Right lobe of liver (tissue), 6 donors: ENCODE measurements around the gene LECT2. TPM values are rescaled to one million over a fixed set of nuclear protein-coding genes. Genes with fewer than 3 reads are reported as not detected.

Source experiments
- ATAC-seq, 4 donors: fragments of 200-7000 bp; cut with Tn5 transposase; one replicate each; pipeline ENCODE4 v1.9.1; 2020; ENCODE audit warnings: mild to moderate bottlenecking in 4 of 4, moderate library complexity in 4 of 4
- DNase-seq, 3 donors: peaks; one replicate each; pipeline ENCODE4 v3.0.0-alpha.2; 2020
- H3K27ac ChIP-seq, 3 donors: fragments of 200-600 bp; one replicate each; pipeline ENCODE4 v1.8.0; 2022
- H3K27me3 ChIP-seq, 2 donors: fragments of 200-600 bp; one replicate each; pipeline ENCODE4 v1.8.0; 2022
- H3K36me3 ChIP-seq, 4 donors: fragments of 200-600 bp; sonication (generic) in 1 of 4; one replicate each; pipeline versions ENCODE4 v1.5.1 to v1.8.0; 2017 to 2022; ENCODE audit warnings: control low read depth in 1 of 4
- H3K4me1 ChIP-seq, 4 donors: fragments of 200-600 bp; sonication (generic) in 1 of 4; one replicate each; pipeline versions ENCODE4 v1.5.1 to v1.8.0; 2017 to 2022; ENCODE audit warnings: control low read depth in 1 of 4
- H3K4me3 ChIP-seq, 3 donors: fragments of 200-600 bp; one replicate each; pipeline ENCODE4 v1.8.0; 2022
- H3K9me3 ChIP-seq, 4 donors: fragments of 200-600 bp; sonication (generic) in 1 of 4; one replicate each; pipeline versions ENCODE4 v1.5.1 to v1.8.0; 2017 to 2022; ENCODE audit warnings: control low read depth in 1 of 4
- CTCF ChIP-seq, 4 donors: fragments of 200-600 bp in 3 of 4; fragments of 450-650 bp in 1 of 4; IDR thresholded peaks; one replicate each; pipeline versions ENCODE4 v1.5.1 to v1.8.0; 2016 to 2022; ENCODE audit warnings: antibody characterized with exemption in 4 of 4, mild to moderate bottlenecking in 2 of 4
- POLR2A ChIP-seq: fragments of 450-650 bp; IDR thresholded peaks from one replicate; pipeline ENCODE4 v1.6.1; 2017; ENCODE audit warnings: antibody characterized with exemption, mild to moderate bottlenecking
- WGBS: methylation state at CpG from one replicate; pipeline ENCODE4 v1.1.6; 2018; ENCODE audit warnings: low coverage, low lambda C conversion rate; ENCODE audit not compliant: insufficient coverage; ENCODE audit errors: missing lambda C conversion rate; 5-methylcytosine and 5-hydroxymethylcytosine counted together
- intact Hi-C, 2 donors: fragments of 100-400 bp; cut with DNase I; formaldehyde crosslinking; loops; one replicate each; pipeline versions ENCODE4 v1.11.2 to v1.14.1; 2022
- total RNA-seq, 6 experiments: library from RNA; depleted of rRNA in 2 of 6; stranded (reverse); fragments of >200 nt in 2 of 6; fragmentation: NEBNext Ultra II Directional in 3 of 6; extraction: Animal tissue kit (Norgen Biotek cat#: 25700) in 3 of 6; gene quantifications; one replicate each; pipeline versions ENCODE4 v1.1.0 to v1.2.4, GENCODE V29; 2016 to 2023
- donor health status: DM: no; HTN: yes; CAD: no.
- donor health status: DM: no; HTN: no; CAD: no.
- donor health status: DM: no; HTN: no; CAD: no.
- donor health status: DM: no; HTN: yes; CAD: no.
- donor health status: DM: no; HTN: yes; CAD: no.

Gene LECT2
- total RNA-seq, 6 experiments from 2014 or later: 6.0 to 66.7 (median 43.7) TPM

- ATAC-seq (no peak), DNase-seq (no peak)
- Histone ChIP-seq H3K27me3 (no peaks in the 10 kb centered on the region), H3K27ac (no peak overlapping the region), H3K36me3 (no peaks in the 10 kb centered on the region), H3K4me3 (no peak overlapping the region), H3K4me1 (no peaks in the 10 kb centered on the region), H3K9me3 (no peaks in the 10 kb centered on the region)
- 54% methylated on average over 8 of the region's 8 CpGs for WGBS
- intact Hi-C loops: no loop called here
- TF ChIP-seq CTCF (IDR thresholded peaks at IDR 0.05) (no peak), POLR2A (no peak)
Observed at GRCh38 chr5:135916638-135917263, 38.0 kb downstream of the LECT2 start.

DNA sequence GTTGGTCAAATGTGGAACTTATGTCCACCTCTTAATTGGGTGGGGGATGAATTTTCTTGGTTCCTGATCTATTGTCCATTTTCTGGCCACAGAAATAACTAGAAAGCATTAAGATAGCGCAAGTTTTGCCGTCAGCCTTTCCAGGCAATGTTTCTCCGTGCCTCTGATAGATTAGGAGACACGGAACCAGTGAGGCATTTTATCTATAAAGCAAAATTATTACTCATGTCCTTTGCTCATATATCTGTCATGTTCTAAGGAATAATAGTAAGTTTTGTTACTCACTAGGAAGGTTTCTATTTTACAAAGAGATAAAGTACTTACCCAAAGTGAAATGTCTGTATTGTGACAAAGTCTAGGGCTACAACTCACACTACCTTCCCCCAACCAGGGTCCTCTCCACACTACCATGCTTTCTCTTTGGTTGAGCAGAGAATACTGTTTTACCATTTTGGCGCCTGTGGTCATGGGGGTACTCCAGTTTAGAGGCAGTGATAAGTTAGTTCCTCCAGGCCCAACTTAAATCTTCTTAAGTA is 39.2 kb downstream of the LECT2 start:
- intact Hi-C loops: no loop called here
- WGBS: 76% methylated on average over 5 of the region's 5 CpGs
- Histone ChIP-seq H3K27me3 (no peaks in the 10 kb centered on the region), H3K36me3 (no peaks in the 10 kb centered on the region), H3K27ac (no peak overlapping the region), H3K4me1 (no peaks in the 10 kb centered on the region), H3K4me3 (no peak overlapping the region), H3K9me3 (no peaks in the 10 kb centered on the region)
- no peak for ATAC-seq
- no peak for DNase-seq
- no peak for TF ChIP-seq CTCF (IDR thresholded peaks at IDR 0.05)
- no peak for TF ChIP-seq POLR2A

DNA sequence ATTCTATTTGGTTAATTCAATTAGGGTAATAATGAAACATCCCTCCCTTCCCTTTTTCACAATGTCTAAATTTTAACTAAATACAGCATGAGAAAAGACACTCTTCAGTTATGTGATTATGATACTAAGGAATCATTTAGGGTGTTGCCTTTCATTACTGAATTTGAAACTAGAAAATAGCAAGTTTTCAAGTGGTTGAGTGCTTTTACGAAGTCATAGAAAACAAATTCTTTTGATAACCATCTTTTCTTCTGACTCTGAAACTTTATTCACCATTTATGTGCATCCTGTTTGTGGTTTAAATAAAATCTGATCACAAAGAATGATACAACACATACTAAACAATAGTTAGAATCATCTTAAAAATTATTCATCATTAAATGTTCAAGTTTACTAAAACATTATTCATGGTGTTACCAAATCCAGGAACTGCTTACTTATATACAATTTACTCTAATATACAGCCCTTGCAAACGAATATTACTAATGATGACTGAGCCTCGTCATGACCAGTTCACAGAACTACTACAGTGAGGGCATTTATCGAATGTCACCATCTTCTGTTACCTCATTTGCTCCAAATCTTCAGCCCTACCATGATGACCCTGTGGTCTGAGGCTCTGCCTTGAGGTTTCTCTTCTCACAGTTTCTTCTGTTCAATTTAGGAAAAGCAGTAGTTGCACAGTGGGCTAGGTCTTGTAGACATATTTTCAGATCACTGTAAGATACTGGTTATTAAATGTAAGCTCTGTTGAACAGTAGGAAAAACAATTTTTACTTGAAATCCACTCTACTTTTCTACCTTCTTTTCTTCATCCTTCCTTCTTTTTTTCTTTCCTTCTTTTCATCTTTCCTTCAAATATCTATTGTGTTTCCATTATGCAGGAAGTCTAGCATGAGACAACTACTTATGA is 40.8 kb downstream of the LECT2 start:
- no peaks in the 10 kb centered on the region for H3K9me3 ChIP-seq
- DNase-seq (no peak), ATAC-seq (no peak)
- no peak overlapping the region for H3K27ac ChIP-seq
- WGBS: 46% methylated on average over 4 of the region's 4 CpGs
- intact Hi-C loops: no loop called here
- no peak overlapping the region for H3K4me3 ChIP-seq
- H3K27me3 ChIP-seq: no peaks in the 10 kb centered on the region
- TF ChIP-seq POLR2A: no peak
- TF ChIP-seq CTCF (IDR thresholded peaks at IDR 0.05): no peak
- no peaks in the 10 kb centered on the region for H3K36me3 ChIP-seq
- H3K4me1 ChIP-seq: no peaks in the 10 kb centered on the region

DNA sequence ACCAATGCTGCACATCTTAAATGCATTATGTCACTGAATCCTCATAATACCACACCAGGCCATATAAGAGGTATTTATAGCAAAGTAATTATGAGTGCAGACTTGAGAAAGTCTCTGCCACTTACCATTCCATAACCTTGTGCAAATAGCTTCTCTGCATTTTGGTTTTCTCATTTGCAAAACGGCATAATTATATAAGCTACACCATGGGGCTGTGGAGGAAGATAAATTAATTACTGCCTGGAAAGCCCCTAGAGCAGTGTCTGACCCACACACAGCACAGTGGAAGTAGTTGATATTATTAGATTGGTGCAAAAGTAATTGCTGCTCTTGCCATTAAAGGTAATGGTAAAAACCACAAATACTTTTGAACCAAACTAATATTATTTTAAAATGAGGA is 49.6 kb downstream of the LECT2 start:
- 64% methylated on average over 1 of the region's 1 CpG for WGBS

More for the DNA sequence above, 49.6 kb downstream of the LECT2 start:
- no peaks in the 10 kb centered on the region for H3K9me3 ChIP-seq
- no peak for DNase-seq
- TF ChIP-seq POLR2A (no peak), CTCF (IDR thresholded peaks at IDR 0.05) (no peak)
- no peak for ATAC-seq
- no peaks in the 10 kb centered on the region for H3K4me1 ChIP-seq
- H3K4me3 ChIP-seq: no peak overlapping the region
- no peaks in the 10 kb centered on the region for H3K27me3 ChIP-seq
- H3K27ac ChIP-seq: no peak overlapping the region
- H3K36me3 ChIP-seq: no peaks in the 10 kb centered on the region
- intact Hi-C loops: no loop called here
